PFSK-1 (cell line): ENCODE results near the gene SIVA1.

Source experiments
- FOXP2 ChIP-seq: optimal IDR thresholded peaks from 2 replicates; pipeline ENCODE3; 2011; ENCODE audit warnings: borderline replicate concordance, control low read depth, inconsistent platforms; ENCODE audit not compliant: insufficient read depth; ENCODE audit errors: extremely low read length, extremely low read depth
- POLR2AphosphoS5 ChIP-seq: IDR thresholded peaks from 2 replicates; pipeline ENCODE4 v1.6.1; 2012; ENCODE audit warnings: low read depth, mild to moderate bottlenecking, control low read depth, low read length, moderate library complexity
- REST ChIP-seq, 2 experiments: IDR thresholded peaks; 2 replicates each; pipeline versions ENCODE4 v1.6.1 to v1.8.0; 2011 to 2012; ENCODE audit warnings: low read depth in 2 of 2, low read length in 2 of 2, control low read depth in 1 of 2, inconsistent platforms in 1 of 2, mild to moderate bottlenecking in 1 of 2, moderate library complexity in 1 of 2; ENCODE audit not compliant: insufficient read depth in 1 of 2
- SIN3A ChIP-seq: IDR thresholded peaks from 2 replicates; pipeline ENCODE4 v1.6.1; 2012; ENCODE audit warnings: mild to moderate bottlenecking, low read length, moderate library complexity, borderline replicate concordance; ENCODE audit not compliant: insufficient read depth
- TAF1 ChIP-seq: IDR thresholded peaks from 2 replicates; pipeline ENCODE4 v1.6.1; 2012; ENCODE audit warnings: low read length, control low read depth, borderline replicate concordance; ENCODE audit not compliant: insufficient read depth

The SIVA1 gene

GRCh38 chr14:104767634-104767918, 14.6 kb downstream of the SIVA1 start:
- TF ChIP-seq POLR2AphosphoS5, result no peak
- TF ChIP-seq TAF1, result no peak
- TF ChIP-seq REST (IDR thresholded peaks at IDR 0.05; ENCODE audit: insufficient read depth in 1 of 2, low read depth in 2 of 2, low read length in 2 of 2), result no peak
- TF ChIP-seq FOXP2, result no peak
- no peak for TF ChIP-seq SIN3A

- TF ChIP-seq POLR2AphosphoS5 (peak; percentile 18; the same call in 1 of the 2 replicates), REST (IDR thresholded peaks at IDR 0.05; ENCODE audit: insufficient read depth in 1 of 2, low read depth in 2 of 2, low read length in 2 of 2) (peak in 1 of 2 experiments; percentile 11; a peak in 1 of 4 replicates), FOXP2 (peak; percentile 82), TAF1 (no peak)
These were observed 15.7 kb downstream of the SIVA1 start for GRCh38 chr14:104768437-104769323.

- TF ChIP-seq REST (IDR thresholded peaks at IDR 0.05; ENCODE audit: insufficient read depth in 1 of 2, low read depth in 2 of 2, low read length in 2 of 2) (no peak), FOXP2 (no peak), SIN3A (no peak), TAF1 (no peak), POLR2AphosphoS5 (no peak)
These were observed 16.6 kb downstream of the SIVA1 start for GRCh38 chr14:104769324-104770071.

- TF ChIP-seq FOXP2 (no peak), TAF1 (no peak), REST (IDR thresholded peaks at IDR 0.05; ENCODE audit: insufficient read depth in 1 of 2, low read depth in 2 of 2, low read length in 2 of 2) (no peak), SIN3A (no peak), POLR2AphosphoS5 (no peak)
These were observed 17.2 kb downstream of the SIVA1 start for GRCh38 chr14:104770072-104770579.
